Mucosa of rectum (tissue), 2 donors: Measurements from ENCODE around the gene SNX11.

ENCODE experiments used
- H3K27ac ChIP-seq, 2 donors: one replicate each; pipeline ENCODE4 v1.7.0; 2013; ENCODE audit warnings: inconsistent platforms in 2 of 2, low read depth in 2 of 2, low read length in 2 of 2
- H3K27me3 ChIP-seq, 2 donors: one replicate each; pipeline ENCODE4 v1.7.0; 2013; ENCODE audit warnings: low read length in 2 of 2; ENCODE audit not compliant: control insufficient read depth in 2 of 2, insufficient read depth in 2 of 2
- H3K36me3 ChIP-seq, 2 donors: one replicate each; pipeline ENCODE4 v1.7.0; 2013; ENCODE audit warnings: low read length in 2 of 2; ENCODE audit not compliant: control insufficient read depth in 2 of 2, insufficient read depth in 2 of 2
- H3K4me1 ChIP-seq, 2 donors: one replicate each; pipeline ENCODE4 v1.7.0; 2013; ENCODE audit warnings: low read length in 2 of 2, mild to moderate bottlenecking in 1 of 2; ENCODE audit not compliant: control insufficient read depth in 2 of 2, insufficient read depth in 2 of 2
- H3K4me3 ChIP-seq, 2 donors: one replicate each; pipeline ENCODE4 v1.7.0; 2013; ENCODE audit warnings: low read length in 2 of 2
- H3K9ac ChIP-seq, 2 donors: one replicate each; pipeline ENCODE4 v1.7.0; 2013; ENCODE audit warnings: low read length in 2 of 2, low read depth in 1 of 2, mild to moderate bottlenecking in 1 of 2
- H3K9me3 ChIP-seq, 2 donors: one replicate each; pipeline ENCODE4 v1.7.0; 2013; ENCODE audit warnings: low read length in 2 of 2; ENCODE audit not compliant: control insufficient read depth in 2 of 2
- donor health status: healthy.
- donor health status: Normal muscosa, but diverticular disease.

Gene SNX11, protein sequence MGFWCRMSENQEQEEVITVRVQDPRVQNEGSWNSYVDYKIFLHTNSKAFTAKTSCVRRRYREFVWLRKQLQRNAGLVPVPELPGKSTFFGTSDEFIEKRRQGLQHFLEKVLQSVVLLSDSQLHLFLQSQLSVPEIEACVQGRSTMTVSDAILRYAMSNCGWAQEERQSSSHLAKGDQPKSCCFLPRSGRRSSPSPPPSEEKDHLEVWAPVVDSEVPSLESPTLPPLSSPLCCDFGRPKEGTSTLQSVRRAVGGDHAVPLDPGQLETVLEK

GRCh38 chr17:48107137-48108055 lies at the start of gene SNX11:
SNX11 (plus strand) TSS chr17:48107766; CDS start chr17:48112044, 4,278 bp downstream.
- Histone ChIP-seq H3K27me3 (no peaks in the 10 kb centered on the region), H3K36me3 (no peaks in the 10 kb centered on the region), H3K4me3 (peak within 1 kb of the TSS; percentile 94 to 97), H3K9me3 (no peaks in the 10 kb centered on the region), H3K27ac (peak within 1 kb of the TSS; percentile 97), H3K4me1 (peaks cover 6% of the 10 kb centered on the region in 2 donors), H3K9ac (peak within 1 kb of the TSS; percentile 85 to 95)

- H3K36me3 ChIP-seq: peaks cover 72 to 78% of the 10 kb centered on the region in 2 donors
- no peaks in the 10 kb centered on the region for H3K27me3 ChIP-seq
- no peak overlapping the region for H3K27ac ChIP-seq
- no peak overlapping the region for H3K4me3 ChIP-seq
- H3K9me3 ChIP-seq: no peaks in the 10 kb centered on the region
- H3K9ac ChIP-seq: no peak overlapping the region
- H3K4me1 ChIP-seq: peaks cover 11% of the 10 kb centered on the region in 2 donors
Measured at GRCh38 chr17:48058393-48059124, 49.0 kb upstream of the SNX11 start.

DNA sequence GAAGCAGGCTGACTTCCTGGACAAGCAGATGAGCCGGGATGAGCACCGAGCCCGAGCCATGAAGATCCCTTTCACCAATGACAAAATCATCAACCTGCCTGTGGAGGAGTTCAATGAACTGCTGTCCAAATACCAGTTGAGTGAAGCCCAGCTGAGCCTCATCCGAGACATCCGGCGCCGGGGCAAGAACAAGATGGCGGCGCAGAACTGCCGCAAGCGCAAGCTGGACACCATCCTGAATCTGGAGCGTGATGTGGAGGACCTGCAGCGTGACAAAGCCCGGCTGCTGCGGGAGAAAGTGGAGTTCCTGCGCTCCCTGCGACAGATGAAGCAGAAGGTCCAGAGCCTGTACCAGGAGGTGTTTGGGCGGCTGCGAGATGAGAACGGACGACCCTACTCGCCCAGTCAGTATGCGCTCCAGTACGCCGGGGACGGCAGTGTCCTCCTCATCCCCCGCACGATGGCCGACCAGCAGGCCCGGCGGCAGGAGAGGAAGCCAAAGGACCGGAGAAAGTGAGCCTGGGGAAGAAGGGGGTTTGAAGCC lies 48.4 kb upstream of the SNX11 start:
- Histone ChIP-seq H3K27ac (no peak overlapping the region), H3K27me3 (no peaks in the 10 kb centered on the region), H3K36me3 (peaks cover 72 to 75% of the 10 kb centered on the region in 2 donors), H3K9me3 (no peaks in the 10 kb centered on the region), H3K4me3 (no peak overlapping the region), H3K4me1 (peaks cover 5% of the 10 kb centered on the region in 2 donors), H3K9ac (no peak overlapping the region)

GRCh38 chr17:48060249-48060648 lies 47.3 kb upstream of the SNX11 start:
- Histone ChIP-seq H3K9ac (no peak overlapping the region), H3K9me3 (no peaks in the 10 kb centered on the region), H3K27me3 (no peaks in the 10 kb centered on the region), H3K27ac (no peak overlapping the region), H3K4me1 (peaks cover 0 to 2% of the 10 kb centered on the region in 2 donors), H3K4me3 (no peak overlapping the region), H3K36me3 (peaks cover 79 to 82% of the 10 kb centered on the region in 2 donors)

- peaks cover 72 to 80% of the 10 kb centered on the region in 2 donors for H3K36me3 ChIP-seq
- no peak overlapping the region for H3K4me3 ChIP-seq
- H3K27ac ChIP-seq: no peak overlapping the region
- H3K4me1 ChIP-seq: peaks cover 0 to 2% of the 10 kb centered on the region in 2 donors
- no peaks in the 10 kb centered on the region for H3K9me3 ChIP-seq
- H3K27me3 ChIP-seq: no peaks in the 10 kb centered on the region
- H3K9ac ChIP-seq: no peak overlapping the region
Measured at GRCh38 chr17:48062273-48062672, 45.3 kb upstream of the SNX11 start.

DNA sequence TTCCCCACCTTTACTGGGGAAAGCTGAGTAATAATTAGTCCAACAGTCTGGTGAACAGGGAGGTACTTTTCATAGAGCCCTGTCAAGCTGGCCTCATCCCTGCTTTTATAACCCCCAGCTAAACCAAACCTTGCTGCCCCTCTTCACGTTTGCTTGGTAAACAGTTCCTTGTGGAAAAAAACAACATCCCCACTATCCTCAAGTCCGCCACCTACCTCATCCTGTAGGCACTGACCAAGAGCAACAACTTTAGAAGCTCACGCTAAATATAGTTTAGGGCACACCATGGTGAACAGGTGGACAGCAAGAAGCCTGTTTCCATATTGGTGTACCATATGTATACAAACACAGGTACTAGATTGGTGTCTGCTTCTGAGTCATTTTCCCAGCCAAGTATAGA lies 42.9 kb upstream of the SNX11 start:
- Histone ChIP-seq H3K27me3 (no peaks in the 10 kb centered on the region), H3K36me3 (peaks cover 56 to 68% of the 10 kb centered on the region in 2 donors), H3K4me3 (no peak overlapping the region), H3K9me3 (no peaks in the 10 kb centered on the region), H3K9ac (no peak overlapping the region), H3K27ac (no peak overlapping the region), H3K4me1 (peaks cover 0 to 2% of the 10 kb centered on the region in 2 donors)

- H3K4me1 ChIP-seq: no peaks in the 10 kb centered on the region
- no peak overlapping the region for H3K4me3 ChIP-seq
- H3K9me3 ChIP-seq: no peaks in the 10 kb centered on the region
- peaks cover 55 to 72% of the 10 kb centered on the region in 2 donors for H3K36me3 ChIP-seq
- H3K27me3 ChIP-seq: no peaks in the 10 kb centered on the region
- H3K27ac ChIP-seq: no peak overlapping the region
- no peak overlapping the region for H3K9ac ChIP-seq
Measured at GRCh38 chr17:48066192-48066591, 41.4 kb upstream of the SNX11 start.

- H3K4me1 ChIP-seq: no peaks in the 10 kb centered on the region
- H3K4me3 ChIP-seq: no peak overlapping the region
- no peaks in the 10 kb centered on the region for H3K27me3 ChIP-seq
- no peak overlapping the region for H3K9ac ChIP-seq
- H3K36me3 ChIP-seq: peaks cover 55 to 73% of the 10 kb centered on the region in 2 donors
- no peak overlapping the region for H3K27ac ChIP-seq
- no peaks in the 10 kb centered on the region for H3K9me3 ChIP-seq
Measured at GRCh38 chr17:48066656-48067055, 40.9 kb upstream of the SNX11 start.

DNA sequence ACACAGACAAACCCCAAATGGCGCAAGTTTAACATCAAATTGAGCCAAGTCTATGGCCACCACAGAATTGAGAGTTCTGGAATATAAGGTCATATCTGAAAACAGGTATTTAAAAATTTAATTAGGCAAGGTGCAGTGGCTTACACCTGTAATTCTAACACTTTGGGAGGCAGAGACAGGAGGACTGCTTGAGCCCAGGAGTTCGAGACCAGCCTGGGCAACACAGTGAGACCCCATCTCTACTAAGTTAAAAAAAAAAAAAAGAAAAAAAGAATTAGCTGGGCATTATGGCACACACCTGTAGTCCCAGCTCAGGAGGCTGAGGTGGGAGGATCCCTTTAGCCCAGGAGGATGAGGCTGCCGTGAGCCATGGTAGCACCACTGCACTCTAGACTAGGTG lies 40.3 kb upstream of the SNX11 start:
- Histone ChIP-seq H3K9me3 (no peaks in the 10 kb centered on the region), H3K27me3 (no peaks in the 10 kb centered on the region), H3K36me3 (peaks cover 50 to 69% of the 10 kb centered on the region in 2 donors), H3K9ac (no peak overlapping the region), H3K4me3 (no peak overlapping the region), H3K27ac (no peak overlapping the region), H3K4me1 (no peaks in the 10 kb centered on the region)
